MM.1S (cell line): ENCODE data around the gene ODAD4.
"Not testable (repeated sequence)": the region's sequence is repeated elsewhere in the genome, so short reads cannot be mapped to it uniquely, and the experiment has no call there.

Experiments
- DNase-seq: peaks from one replicate; pipeline ENCODE4 v3.0.0-alpha.2; 2015
- H2AFZ ChIP-seq: fragments of 300-600 bp; sonication (generic); 2 replicates; pipeline ENCODE4 v1.6.0; 2016; ENCODE audit warnings: antibody characterized with exemption, low read length
- H3F3A ChIP-seq: fragments of 300-600 bp; sonication (generic); 2 replicates; pipeline ENCODE4 v1.6.1; 2016; ENCODE audit warnings: mild to moderate bottlenecking, antibody characterized with exemption, low read length, moderate library complexity, mixed read lengths; ENCODE audit not compliant: insufficient read depth
- H3K27ac ChIP-seq: fragments of 300-600 bp; sonication (generic); 2 replicates; pipeline ENCODE4 v1.5.1; 2016; ENCODE audit warnings: mild to moderate bottlenecking, low read length
- H3K27me3 ChIP-seq: fragments of 300-600 bp; sonication (generic); replicated peaks from 2 replicates; pipeline ENCODE4 v1.6.0; 2016; ENCODE audit warnings: low read length; ENCODE audit not compliant: insufficient read depth
- H3K36me3 ChIP-seq: fragments of 300-600 bp; sonication (generic); replicated peaks from 2 replicates; pipeline ENCODE4 v1.6.1; 2016; ENCODE audit warnings: mild to moderate bottlenecking, low read length, mixed read lengths; ENCODE audit not compliant: insufficient read depth
- H3K4me1 ChIP-seq: fragments of 300-600 bp; sonication (generic); 2 replicates; pipeline ENCODE4 v1.6.1; 2016; ENCODE audit warnings: low read length, mixed read lengths
- H3K4me2 ChIP-seq: fragments of 300-600 bp; sonication (generic); 2 replicates; pipeline ENCODE4 v1.6.0; 2016; ENCODE audit warnings: low read depth, low read length
- H3K4me3 ChIP-seq: fragments of 300-600 bp; sonication (generic); 2 replicates; pipeline ENCODE4 v1.5.1; 2016; ENCODE audit warnings: low read length, mixed read lengths
- H3K79me2 ChIP-seq: fragments of 300-600 bp; sonication (generic); 2 replicates; pipeline ENCODE4 v1.6.1; 2016; ENCODE audit warnings: mixed run types, low read length, mixed read lengths
- H3K9ac ChIP-seq: fragments of 300-600 bp; sonication (generic); 2 replicates; pipeline ENCODE4 v1.6.1; 2016; ENCODE audit warnings: low read length, mixed read lengths
- H3K9me2 ChIP-seq: fragments of 300-600 bp; sonication (generic); replicated peaks from 2 replicates; pipeline ENCODE4 v1.6.1; 2016; ENCODE audit warnings: mild to moderate bottlenecking, low read length, mixed read lengths; ENCODE audit not compliant: insufficient read depth
- H3K9me3 ChIP-seq: fragments of 300-600 bp; sonication (generic); replicated peaks from 2 replicates; pipeline ENCODE4 v1.6.1; 2016; ENCODE audit warnings: mild to moderate bottlenecking, low read length, mixed read lengths; ENCODE audit not compliant: insufficient read depth
- H4K20me1 ChIP-seq: fragments of 300-600 bp; sonication (generic); 2 replicates; pipeline ENCODE4 v1.6.1; 2016; ENCODE audit warnings: mild to moderate bottlenecking, low read length, moderate library complexity, mixed read lengths; ENCODE audit not compliant: insufficient read depth
- CTCF ChIP-seq: fragments of 300-600 bp; sonication (generic); IDR thresholded peaks from 2 replicates; pipeline ENCODE4 v1.5.1; 2016; ENCODE audit warnings: antibody characterized with exemption, low read length, mixed read lengths
- EZH2 ChIP-seq: fragments of 300-600 bp; sonication (generic); optimal IDR thresholded peaks from 2 replicates; pipeline ENCODE3; 2017; ENCODE audit warnings: low read depth, mild to moderate bottlenecking, antibody characterized with exemption, low read length, mixed read lengths
- EZH2phosphoT487 ChIP-seq: fragments of 300-600 bp; sonication (generic); IDR thresholded peaks from 2 replicates; pipeline ENCODE4 v1.6.1; 2018; ENCODE audit warnings: antibody characterized with exemption, low read length

The ODAD4 gene

GRCh38 chr17:42009170-42009569 is 78.8 kb downstream of the ODAD4 start:
- Histone ChIP-seq H3K79me2 (peaks cover 98% of the 10 kb centered on the region), H3K9me2 (no peaks in the 10 kb centered on the region), H3F3A (no peaks in the 10 kb centered on the region), H3K36me3 (no peaks in the 10 kb centered on the region), H3K27ac (no peak overlapping the region), H3K4me2 (no peak overlapping the region), H3K27me3 (no peaks in the 10 kb centered on the region), H3K4me1 (no peaks in the 10 kb centered on the region), H4K20me1 (peaks cover 9% of the 10 kb centered on the region; the same call in 1 of the 2 replicates), H3K4me3 (no peak overlapping the region), H2AFZ (no peak overlapping the region), H3K9me3 (no peaks in the 10 kb centered on the region), H3K9ac (no peak overlapping the region)
- TF ChIP-seq EZH2phosphoT487: no peak
- peak; percentile 27 for TF ChIP-seq CTCF
- peak; percentile 20 for DNase-seq

GRCh38 chr17:42010266-42010680 is 79.9 kb downstream of the ODAD4 start:
- not testable (repeated sequence) for H3K9me2 ChIP-seq, H3K4me3 ChIP-seq, H3K27me3 ChIP-seq, H3K9me3 ChIP-seq, H2AFZ ChIP-seq, H3K27ac ChIP-seq, H3K4me2 ChIP-seq, H3K9ac ChIP-seq, DNase-seq, H3K36me3 ChIP-seq, H3F3A ChIP-seq, H4K20me1 ChIP-seq, H3K4me1 ChIP-seq
- H3K79me2 ChIP-seq: peaks cover 98% of the 10 kb centered on the region

GRCh38 chr17:42010898-42011516 is 80.6 kb downstream of the ODAD4 start:
- no peaks in the 10 kb centered on the region for H4K20me1 ChIP-seq
- TF ChIP-seq CTCF: no peak
- no peak for TF ChIP-seq EZH2
- TF ChIP-seq EZH2phosphoT487: no peak
- H3K36me3 ChIP-seq: no peaks in the 10 kb centered on the region
- no peak overlapping the region for H2AFZ ChIP-seq
- H3K4me2 ChIP-seq: no peak overlapping the region
- H3K4me3 ChIP-seq: no peak overlapping the region
- H3K9me2 ChIP-seq: no peaks in the 10 kb centered on the region
- no peaks in the 10 kb centered on the region for H3K27me3 ChIP-seq
- H3K79me2 ChIP-seq: peaks cover 98% of the 10 kb centered on the region
- no peak for DNase-seq
- no peak overlapping the region for H3K27ac ChIP-seq
- H3F3A ChIP-seq: no peaks in the 10 kb centered on the region
- H3K9ac ChIP-seq: no peak overlapping the region
- H3K9me3 ChIP-seq: no peaks in the 10 kb centered on the region
- peaks cover 6% of the 10 kb centered on the region; the same call in 1 of the 2 replicates for H3K4me1 ChIP-seq

GRCh38 chr17:42012363-42012762 is 81.9 kb downstream of the ODAD4 start:
- H4K20me1 ChIP-seq, H3K4me2 ChIP-seq, H3K9me2 ChIP-seq, H3K9ac ChIP-seq, H3K4me3 ChIP-seq, H3F3A ChIP-seq, DNase-seq, H3K36me3 ChIP-seq, H3K27ac ChIP-seq, H3K4me1 ChIP-seq, H2AFZ ChIP-seq, H3K27me3 ChIP-seq, H3K9me3 ChIP-seq: not testable (repeated sequence)
- peaks cover 98% of the 10 kb centered on the region for H3K79me2 ChIP-seq

- not testable (repeated sequence) for H3K4me2 ChIP-seq, H2AFZ ChIP-seq, H3K9me2 ChIP-seq, H3K9me3 ChIP-seq, H3K27me3 ChIP-seq, H3K4me3 ChIP-seq, H3F3A ChIP-seq, H3K27ac ChIP-seq, H3K9ac ChIP-seq, DNase-seq, H4K20me1 ChIP-seq, H3K36me3 ChIP-seq
- Histone ChIP-seq H3K4me1 (peaks cover 13% of the 10 kb centered on the region; the same call in 1 of the 2 replicates), H3K79me2 (peaks cover 92% of the 10 kb centered on the region)
Observed at GRCh38 chr17:42013740-42014139, 83.3 kb downstream of the ODAD4 start.
